SK-N-SH (cell line): Measurements from ENCODE around the gene GPRC5C. TPM values are rescaled to one million over a fixed set of nuclear protein-coding genes. Genes with fewer than 3 reads are reported as not detected.

ENCODE experiments used
- CTCF ChIA-PET: fragments of 300-600, 350-600 bp; formaldehyde crosslinking; extraction: SDS; loops from one replicate; lab custom pipeline; 2021; lab: Yijun Ruan, JAX
- POLR2A ChIA-PET: fragments of 350-600 bp; sonication (Branson Sonifier 250); formaldehyde crosslinking; extraction: SDS; loops from one replicate; lab custom pipeline; 2020; ENCODE audit warnings: antibody characterized with exemption, inconsistent platforms; lab: Yijun Ruan, JAX
- DNase-seq: peaks from one replicate; pipeline ENCODE4 v3.0.0; 2012
- H2AFZ ChIP-seq: fragments of 200-600 bp; sonication (generic); 2 replicates; pipeline ENCODE4 v1.8.1; 2016; ENCODE audit warnings: antibody characterized with exemption, mild to moderate bottlenecking, low read depth
- H3F3A ChIP-seq: fragments of 200-600 bp; sonication (generic); replicated peaks from 2 replicates; pipeline ENCODE3; 2016; ENCODE audit warnings: antibody characterized with exemption, mild to moderate bottlenecking; ENCODE audit not compliant: insufficient read depth
- H3K27ac ChIP-seq, 2 experiments: fragments of 200-500 bp in 1 of 2; fragments of 200-600 bp in 1 of 2; sonication (Bioruptor generic) in 1 of 2; sonication (generic), shearing (Covaris generic) in 1 of 2; 2 replicates each; pipeline versions ENCODE4 v1.5.1 to v1.6.1; 2014 to 2016; ENCODE audit warnings: low read depth in 2 of 2, inconsistent platforms in 1 of 2, low read length in 1 of 2, mild to moderate bottlenecking in 1 of 2, mixed read lengths in 1 of 2
- H3K27me3 ChIP-seq: fragments of 200-600 bp; sonication (generic), shearing (Covaris generic); 2 replicates; pipeline ENCODE4 v1.6.1; 2016; ENCODE audit warnings: mixed run types; ENCODE audit not compliant: insufficient read depth
- H3K36me3 ChIP-seq, 2 experiments: fragments of 200-500 bp in 1 of 2; fragments of 200-600 bp in 1 of 2; sonication (Bioruptor generic) in 1 of 2; sonication (generic) in 1 of 2; replicated peaks in 1 of 2; 2 replicates each; pipeline versions ENCODE3 to v1.5.1; 2014 to 2016; ENCODE audit warnings: low read length in 1 of 2, mild to moderate bottlenecking in 1 of 2; ENCODE audit not compliant: insufficient read depth in 2 of 2, control insufficient read depth in 1 of 2
- H3K4me1 ChIP-seq, 2 experiments: fragments of 200-500 bp in 1 of 2; fragments of 200-600 bp in 1 of 2; sonication (Bioruptor generic) in 1 of 2; sonication (generic), shearing (Covaris generic) in 1 of 2; 2 replicates each; pipeline versions ENCODE4 v1.5.1 to v1.6.1; 2014 to 2016; ENCODE audit warnings: low read depth in 1 of 2, low read length in 1 of 2, mixed run types in 1 of 2; ENCODE audit not compliant: insufficient read depth in 2 of 2, control insufficient read depth in 1 of 2
- H3K4me2 ChIP-seq: fragments of 200-600 bp; sonication (generic), shearing (Covaris generic); 2 replicates; pipeline ENCODE4 v1.6.1; 2017; ENCODE audit warnings: mixed run types
- H3K4me3 ChIP-seq, 2 experiments: fragments of 200-500 bp in 1 of 2; fragments of 200-600 bp in 1 of 2; sonication (Bioruptor generic) in 1 of 2; sonication (generic), shearing (Covaris generic) in 1 of 2; 2 replicates each; pipeline versions ENCODE4 v1.5.1 to v1.8.1; 2014 to 2016; ENCODE audit warnings: low read depth in 2 of 2, inconsistent platforms in 1 of 2, low read length in 1 of 2, mild to moderate bottlenecking in 1 of 2, mixed read lengths in 1 of 2, moderate library complexity in 1 of 2
- H3K79me2 ChIP-seq: fragments of 200-600 bp; sonication (generic); 2 replicates; pipeline ENCODE4 v1.8.1; 2017; ENCODE audit warnings: mild to moderate bottlenecking; ENCODE audit not compliant: insufficient read depth
- H3K9ac ChIP-seq: fragments of 200-600 bp; sonication (generic); 2 replicates; pipeline ENCODE4 v1.6.1; 2017; ENCODE audit warnings: mixed run types
- H3K9me2 ChIP-seq: fragments of 200-600 bp; sonication (generic); 2 replicates; pipeline ENCODE4 v1.6.1; 2017; ENCODE audit warnings: mixed run types
- H3K9me3 ChIP-seq: fragments of 200-600 bp; sonication (generic); 2 replicates; pipeline ENCODE4 v1.6.1; 2017; ENCODE audit warnings: mixed run types, mild to moderate bottlenecking, moderate library complexity
- H4K20me1 ChIP-seq: fragments of 200-600 bp; sonication (generic); 2 replicates; pipeline ENCODE4 v1.6.1; 2017; ENCODE audit warnings: mild to moderate bottlenecking, mixed run types; ENCODE audit not compliant: insufficient read depth
- FOSL2 ChIP-seq: IDR thresholded peaks from 2 replicates; pipeline ENCODE4 v1.4.0; 2012; ENCODE audit warnings: low read depth, mild to moderate bottlenecking, moderate library complexity, borderline replicate concordance
- FOXJ3 ChIP-seq: sonication (generic); formaldehyde crosslinking; IDR thresholded peaks from 2 replicates; pipeline ENCODE4 v1.5.1; 2020; ENCODE audit warnings: mild to moderate bottlenecking, missing genetic modification reagents
- FOXM1 ChIP-seq: IDR thresholded peaks from 2 replicates; pipeline ENCODE4 v1.4.0; 2012; ENCODE audit warnings: low read depth, mild to moderate bottlenecking
- JUND ChIP-seq: IDR thresholded peaks from 2 replicates; pipeline ENCODE4 v1.4.0; 2012
- MXI1 ChIP-seq: IDR thresholded peaks from 2 replicates; pipeline ENCODE4 v1.6.1; 2012; ENCODE audit warnings: mild to moderate bottlenecking, low read depth, low read length, improper control_type of control experiment
- NRF1 ChIP-seq: IDR thresholded peaks from 2 replicates; pipeline ENCODE4 v1.6.1; 2012; ENCODE audit warnings: low read depth, mild to moderate bottlenecking, low read length
- RAD21 ChIP-seq: IDR thresholded peaks from 2 replicates; pipeline ENCODE4 v1.6.1; 2012; ENCODE audit warnings: mild to moderate bottlenecking, low read length
- RCOR1 ChIP-seq: fragments of 150-350 bp; IDR thresholded peaks from 2 replicates; pipeline ENCODE4 v1.6.1; 2017; ENCODE audit warnings: antibody characterized with exemption, low read length
- RFX5 ChIP-seq: IDR thresholded peaks from 2 replicates; pipeline ENCODE4 v1.6.1; 2012; ENCODE audit warnings: mild to moderate bottlenecking, improper control_type of control experiment, low read length
- TEAD4 ChIP-seq: IDR thresholded peaks from 2 replicates; pipeline ENCODE4 v1.4.0; 2012; ENCODE audit warnings: mild to moderate bottlenecking, borderline replicate concordance; ENCODE audit not compliant: insufficient read depth
- WGBS: methylation state at CpG from one replicate; pipeline ENCODE4 v1.1.6; 2017; ENCODE audit warnings: low lambda C conversion rate; 5-methylcytosine and 5-hydroxymethylcytosine counted together
- polyA plus RNA-seq, 3 experiments: library from polyadenylated mRNA; depleted of rRNA; stranded (reverse); fragments of >200 nt; gene quantifications; 2 replicates each; pipeline ENCODE4 v1.2.3, GENCODE V29; 2012
- TF ChIP-seq, protein P1 (sequence below): fragments of 200-600 bp; sonication (generic); IDR thresholded peaks from 2 replicates; pipeline ENCODE4 v1.6.1; 2017; ENCODE audit warnings: antibody characterized with exemption, mild to moderate bottlenecking, moderate library complexity
- TF ChIP-seq, protein P2 (sequence below): IDR thresholded peaks from 2 replicates; pipeline ENCODE4 v1.4.0; 2012; ENCODE audit warnings: low read depth
- TF ChIP-seq, protein P3 (sequence below): IDR thresholded peaks from 2 replicates; pipeline ENCODE4; 2012

GPRC5C gene
- polyA plus RNA-seq, 1 of the 3 experiments (the other 2 are of a cell fraction): not detected

DNA sequence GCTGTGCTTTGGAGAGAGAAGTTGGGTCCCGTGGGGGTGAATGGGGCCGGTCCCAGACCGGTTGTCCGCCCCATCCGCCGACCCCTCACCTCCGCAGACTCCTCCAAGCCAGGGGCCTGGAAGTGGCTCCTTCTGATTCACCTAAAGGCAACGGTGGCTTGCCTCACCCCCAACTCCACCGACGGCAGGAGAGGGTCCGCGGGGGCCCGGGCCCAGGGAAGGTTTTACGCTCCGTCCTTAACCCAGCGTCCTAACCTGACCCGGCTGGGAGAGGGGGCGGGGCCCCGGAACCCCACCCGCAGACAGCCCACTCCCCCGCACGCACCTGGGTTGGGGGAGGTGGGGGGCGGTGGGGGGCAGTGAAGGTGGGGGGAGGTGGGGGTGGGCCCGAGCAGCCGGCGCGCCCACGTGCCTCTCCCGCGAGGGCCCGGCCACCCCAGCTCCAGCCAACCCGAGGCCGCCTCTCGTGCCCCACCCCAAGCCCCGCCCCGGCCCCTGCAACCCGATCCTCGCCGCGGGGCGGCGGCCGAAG is 21.8 kb downstream of the GPRC5C start:
- Histone ChIP-seq H3K79me2 (no peaks in the 10 kb centered on the region), H3K9me2 (no peaks in the 10 kb centered on the region), H4K20me1 (no peaks in the 10 kb centered on the region), H3K4me1 (peaks cover 0 to 20% of the 10 kb centered on the region in 2 experiments; a peak in 2 of 4 replicates), H3K4me3 (peak overlapping the region in 1 of 2 experiments; percentile 42; a peak in 1 of 4 replicates), H3K27me3 (no peaks in the 10 kb centered on the region), H3K4me2 (no peak overlapping the region), H2AFZ (no peak overlapping the region), H3F3A (no peaks in the 10 kb centered on the region), H3K9ac (no peak overlapping the region), H3K36me3 (no peaks in the 10 kb centered on the region), H3K27ac (no peak overlapping the region), H3K9me3 (no peaks in the 10 kb centered on the region)
- no peak for TF ChIP-seq FOXM1
- TF ChIP-seq RAD21: no peak
- TF ChIP-seq RFX5: no peak
- TF ChIP-seq, protein P1, sequence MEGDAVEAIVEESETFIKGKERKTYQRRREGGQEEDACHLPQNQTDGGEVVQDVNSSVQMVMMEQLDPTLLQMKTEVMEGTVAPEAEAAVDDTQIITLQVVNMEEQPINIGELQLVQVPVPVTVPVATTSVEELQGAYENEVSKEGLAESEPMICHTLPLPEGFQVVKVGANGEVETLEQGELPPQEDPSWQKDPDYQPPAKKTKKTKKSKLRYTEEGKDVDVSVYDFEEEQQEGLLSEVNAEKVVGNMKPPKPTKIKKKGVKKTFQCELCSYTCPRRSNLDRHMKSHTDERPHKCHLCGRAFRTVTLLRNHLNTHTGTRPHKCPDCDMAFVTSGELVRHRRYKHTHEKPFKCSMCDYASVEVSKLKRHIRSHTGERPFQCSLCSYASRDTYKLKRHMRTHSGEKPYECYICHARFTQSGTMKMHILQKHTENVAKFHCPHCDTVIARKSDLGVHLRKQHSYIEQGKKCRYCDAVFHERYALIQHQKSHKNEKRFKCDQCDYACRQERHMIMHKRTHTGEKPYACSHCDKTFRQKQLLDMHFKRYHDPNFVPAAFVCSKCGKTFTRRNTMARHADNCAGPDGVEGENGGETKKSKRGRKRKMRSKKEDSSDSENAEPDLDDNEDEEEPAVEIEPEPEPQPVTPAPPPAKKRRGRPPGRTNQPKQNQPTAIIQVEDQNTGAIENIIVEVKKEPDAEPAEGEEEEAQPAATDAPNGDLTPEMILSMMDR: no peak
- no peak for TF ChIP-seq FOXJ3
- TF ChIP-seq, protein P2, sequence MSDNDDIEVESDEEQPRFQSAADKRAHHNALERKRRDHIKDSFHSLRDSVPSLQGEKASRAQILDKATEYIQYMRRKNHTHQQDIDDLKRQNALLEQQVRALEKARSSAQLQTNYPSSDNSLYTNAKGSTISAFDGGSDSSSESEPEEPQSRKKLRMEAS: no peak
- TF ChIP-seq RCOR1: no peak
- TF ChIP-seq, protein P3, sequence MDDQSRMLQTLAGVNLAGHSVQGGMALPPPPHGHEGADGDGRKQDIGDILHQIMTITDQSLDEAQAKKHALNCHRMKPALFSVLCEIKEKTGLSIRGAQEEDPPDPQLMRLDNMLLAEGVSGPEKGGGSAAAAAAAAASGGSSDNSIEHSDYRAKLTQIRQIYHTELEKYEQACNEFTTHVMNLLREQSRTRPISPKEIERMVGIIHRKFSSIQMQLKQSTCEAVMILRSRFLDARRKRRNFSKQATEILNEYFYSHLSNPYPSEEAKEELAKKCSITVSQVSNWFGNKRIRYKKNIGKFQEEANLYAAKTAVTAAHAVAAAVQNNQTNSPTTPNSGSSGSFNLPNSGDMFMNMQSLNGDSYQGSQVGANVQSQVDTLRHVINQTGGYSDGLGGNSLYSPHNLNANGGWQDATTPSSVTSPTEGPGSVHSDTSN: no peak
- no peak for TF ChIP-seq JUND
- TF ChIP-seq TEAD4: no peak
- no peak for TF ChIP-seq NRF1
- no peak for TF ChIP-seq FOSL2
- TF ChIP-seq MXI1: no peak
- peak; percentile 99 for DNase-seq
- WGBS: 21% methylated on average over 28 of the region's 43 CpGs
- ChIA-PET CTCF (interaction anchor here (0.9 to 8.3 kb wide), 13 partner anchors 10 to 254 kb away, joined by 3 to 122 read pairs (median 4); partner anchors contain the start of gene TTYH2), POLR2A (interaction anchor here (0.8 to 1.7 kb wide), 6 partner anchors 9 to 240 kb away, joined by 3 to 8 read pairs (median 3); partner anchors contain the start of gene TTYH2)
